ENCODE results near the gene CLDND1. TPM values are rescaled to one million over a fixed set of nuclear protein-coding genes. Genes with fewer than 3 reads are reported as not detected.

CLDND1 gene
- total and polyA plus RNA-seq, 5 experiments from 2014 or later: 41.9 to 176 (median 78.4) TPM

- H3K36me3 Mint-ChIP-seq: no peaks in the 10 kb centered on the region
- H3K27ac Mint-ChIP-seq: no peak overlapping the region
- H3K27me3 Mint-ChIP-seq: no peaks in the 10 kb centered on the region
- POLR2A ChIA-PET: interaction anchor here (0.5 kb wide), 1 partner anchor 10 kb away, joined by 8 read pairs; no protein-coding TSS in a partner anchor
- H3K4me3 Mint-ChIP-seq: no peak overlapping the region
- ATAC-seq (no peak), DNase-seq (no peak)
- no peaks in the 10 kb centered on the region for H3K9me3 Mint-ChIP-seq
- peaks cover 0 to 4% (median 0%) of the 10 kb centered on the region in 4 donors for H3K4me1 Mint-ChIP-seq
These were observed 7.3 kb upstream of the CLDND1 start for GRCh38 chr3:98529856-98530459.

DNA sequence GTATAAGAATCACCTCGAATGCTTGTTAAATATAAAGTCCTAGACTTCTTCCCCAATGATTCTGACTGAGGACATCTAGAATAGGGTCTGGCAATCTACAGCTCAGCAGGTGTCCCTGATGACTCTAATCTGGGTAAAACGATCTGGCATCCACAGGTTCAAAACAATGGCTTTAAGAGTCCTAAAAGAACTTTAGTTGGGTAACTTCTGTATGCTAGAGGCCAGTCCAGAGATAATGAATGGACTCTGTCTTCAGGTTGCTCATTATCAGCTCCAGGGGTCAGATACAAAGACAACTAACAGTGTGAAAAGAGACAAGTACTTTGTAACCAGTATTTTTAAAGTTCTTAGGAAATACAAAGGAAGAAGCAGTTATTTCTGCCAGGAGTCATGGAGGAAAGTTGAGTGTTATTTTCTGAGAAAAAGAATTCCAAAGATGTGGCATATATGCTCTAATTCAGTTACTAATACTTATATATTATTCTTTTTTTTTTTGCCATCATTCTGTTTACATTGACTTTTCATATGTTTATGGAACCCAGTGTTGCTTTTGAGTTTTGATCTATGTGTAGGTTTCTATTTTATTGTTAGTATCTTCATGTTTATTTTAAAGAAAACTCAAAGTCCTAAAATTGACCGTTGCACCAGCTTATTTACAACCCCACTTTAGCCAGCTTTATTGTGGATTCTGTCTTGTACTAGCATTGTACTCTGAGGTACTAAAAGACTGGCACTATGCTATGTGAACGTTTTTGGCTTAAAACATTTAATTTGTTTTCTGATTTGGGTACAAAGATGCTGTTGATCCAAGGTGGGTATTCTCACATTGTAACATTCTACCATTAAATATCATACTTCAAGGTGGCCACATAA lies 6.0 kb upstream of the CLDND1 start:
- DNase-seq (no peak), ATAC-seq (no peak)
- no peak overlapping the region for H3K27ac Mint-ChIP-seq
- H3K4me3 Mint-ChIP-seq: no peak overlapping the region
- no peaks in the 10 kb centered on the region for H3K9me3 Mint-ChIP-seq
- H3K4me1 Mint-ChIP-seq: peaks cover 0 to 4% (median 0%) of the 10 kb centered on the region in 4 donors
- POLR2A ChIA-PET: no interaction called here
- H3K36me3 Mint-ChIP-seq: no peaks in the 10 kb centered on the region
- H3K27me3 Mint-ChIP-seq: no peaks in the 10 kb centered on the region

DNA sequence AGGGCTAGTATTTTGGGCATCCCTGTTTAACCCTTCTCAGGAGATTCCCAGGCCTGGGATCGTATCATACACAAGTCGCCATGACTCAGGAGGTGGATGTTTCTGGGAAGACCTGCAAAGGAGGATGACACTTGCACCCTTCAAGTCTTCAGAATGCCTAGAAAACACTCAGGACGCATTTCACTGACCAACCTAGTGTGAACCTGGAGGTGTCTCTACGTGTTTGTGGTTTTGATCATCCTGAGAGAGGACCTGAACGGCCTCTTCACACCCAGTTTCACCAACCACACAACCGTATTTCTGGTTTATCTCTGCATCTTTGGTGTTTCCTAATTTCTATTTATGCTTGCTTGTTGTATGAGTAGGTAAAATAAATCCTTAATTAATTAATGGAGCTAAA lies 2.8 kb upstream of the CLDND1 start:
- Mint-ChIP-seq H3K36me3 (peaks cover 0 to 5% (median 4%) of the 10 kb centered on the region in 3 donors), H3K27me3 (no peaks in the 10 kb centered on the region), H3K27ac (no peak overlapping the region), H3K9me3 (no peaks in the 10 kb centered on the region), H3K4me1 (peaks cover 10 to 28% (median 23%) of the 10 kb centered on the region in 4 donors), H3K4me3 (no peak overlapping the region)
- DNase-seq (no peak), ATAC-seq (no peak)
- POLR2A ChIA-PET: no interaction called here

GRCh38 chr3:98521897-98522543 lies 682 bp downstream of the CLDND1 start:
- Mint-ChIP-seq H3K4me3 (peak overlapping the region; percentile 83 to 98 (median 94)), H3K9me3 (no peaks in the 10 kb centered on the region), H3K36me3 (peaks cover 1 to 33% (median 18%) of the 10 kb centered on the region in 3 donors), H3K4me1 (peaks cover 24 to 54% (median 47%) of the 10 kb centered on the region in 4 donors), H3K27me3 (no peaks in the 10 kb centered on the region), H3K27ac (peak overlapping the region; percentile 76 to 99 (median 93))
- POLR2A ChIA-PET: interaction anchor here (1.0 to 3.4 kb wide), 9 partner anchors 7 to 1739 kb away, joined by 3 to 56 read pairs (median 5); partner anchors contain the start of genes CPOX, DCBLD2 and TBC1D23
- peak; percentile 32 to 41 for ATAC-seq
- peak in 9 of 10 donors; percentile 1 to 65 (median 29) for DNase-seq

- DNase-seq (no peak), ATAC-seq (no peak)
- Mint-ChIP-seq H3K9me3 (no peaks in the 10 kb centered on the region), H3K4me1 (peaks cover 24 to 57% (median 52%) of the 10 kb centered on the region in 4 donors), H3K27ac (peak overlapping the region in 9 of 10 donors; percentile 16 to 89 (median 57)), H3K27me3 (no peaks in the 10 kb centered on the region), H3K36me3 (peaks cover 11 to 54% (median 27%) of the 10 kb centered on the region in 3 donors), H3K4me3 (peak overlapping the region in 8 of 10 donors; percentile 3 to 75 (median 48))
- POLR2A ChIA-PET: no interaction called here
These were observed 3.4 kb downstream of the CLDND1 start for GRCh38 chr3:98519351-98519750.

DNA sequence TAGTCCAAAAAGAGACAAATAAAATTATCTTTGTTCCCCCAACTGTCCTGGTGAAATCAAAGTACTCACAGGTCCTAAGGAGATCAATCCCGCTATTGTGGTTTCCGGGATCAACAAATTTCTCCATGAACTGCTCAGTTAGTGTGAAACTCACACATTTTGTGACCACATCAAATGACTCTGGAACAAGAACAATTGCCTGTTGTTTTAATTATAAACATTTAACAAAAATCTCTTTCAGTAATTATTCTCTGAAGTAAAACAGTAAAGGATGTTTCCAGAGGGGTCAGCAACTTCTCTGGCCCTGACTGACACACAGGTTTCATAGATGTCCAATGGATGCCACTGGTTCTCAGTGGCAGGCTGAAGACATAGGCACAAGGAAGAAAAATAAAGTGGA lies 3.9 kb downstream of the CLDND1 start:
- Mint-ChIP-seq H3K9me3 (no peaks in the 10 kb centered on the region), H3K27me3 (no peaks in the 10 kb centered on the region), H3K4me1 (peaks cover 24 to 57% (median 52%) of the 10 kb centered on the region in 4 donors), H3K27ac (peak overlapping the region in 5 of 10 donors; percentile 4 to 81 (median 62)), H3K36me3 (peaks cover 11 to 58% (median 30%) of the 10 kb centered on the region in 3 donors), H3K4me3 (peak overlapping the region in 2 of 10 donors; percentile 15 to 49)
- POLR2A ChIA-PET: no interaction called here
- ATAC-seq (no peak), DNase-seq (no peak)

DNA sequence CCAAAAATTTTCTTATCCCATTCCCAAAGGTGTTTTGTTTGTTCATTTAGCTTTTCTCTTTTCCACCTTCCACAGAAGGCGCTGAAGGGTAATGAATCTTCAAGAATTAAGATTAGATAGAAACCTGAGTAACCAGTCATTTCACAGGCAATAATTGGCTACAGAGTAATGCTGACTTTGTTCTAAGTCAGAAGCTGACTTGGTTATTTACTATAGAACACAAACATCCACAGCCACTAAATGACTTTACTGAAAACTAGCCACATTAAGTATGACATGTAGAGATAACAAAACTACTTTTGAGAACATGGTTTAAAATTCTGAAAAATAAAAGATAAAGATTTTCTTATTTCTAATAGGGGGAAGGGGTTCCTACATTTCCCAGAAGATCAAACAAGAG lies 7.8 kb downstream of the CLDND1 start:
- Mint-ChIP-seq H3K36me3 (peaks cover 11 to 81% (median 54%) of the 10 kb centered on the region in 3 donors), H3K4me3 (no peak overlapping the region), H3K4me1 (peaks cover 14 to 34% (median 30%) of the 10 kb centered on the region in 4 donors), H3K27me3 (no peaks in the 10 kb centered on the region), H3K9me3 (peaks cover 0 to 2% (median 0%) of the 10 kb centered on the region in 9 donors), H3K27ac (peak overlapping the region in 1 of 10 donors; percentile 44)
- no peak for DNase-seq
- POLR2A ChIA-PET: interaction anchor here (1.0 kb wide), 1 partner anchor 8 kb away, joined by 6 read pairs; the partner anchor contains the start of gene CLDND1
- ATAC-seq: no peak

GRCh38 chr3:98513736-98514135 lies 9.0 kb downstream of the CLDND1 start:
- POLR2A ChIA-PET: no interaction called here
- Mint-ChIP-seq H3K36me3 (peaks cover 11 to 72% (median 50%) of the 10 kb centered on the region in 3 donors), H3K4me1 (peaks cover 6 to 25% (median 18%) of the 10 kb centered on the region in 4 donors), H3K9me3 (peaks cover 0 to 2% (median 0%) of the 10 kb centered on the region in 9 donors), H3K4me3 (no peak overlapping the region), H3K27ac (peak overlapping the region in 1 of 10 donors; percentile 34), H3K27me3 (no peaks in the 10 kb centered on the region)
- ATAC-seq (no peak), DNase-seq (no peak)

GRCh38 chr3:98513091-98513511 lies 9.6 kb downstream of the CLDND1 start:
- no peak overlapping the region for H3K4me3 Mint-ChIP-seq
- peaks cover 11 to 72% (median 52%) of the 10 kb centered on the region in 3 donors for H3K36me3 Mint-ChIP-seq
- H3K27me3 Mint-ChIP-seq: no peaks in the 10 kb centered on the region
- ATAC-seq: no peak
- no peak overlapping the region for H3K27ac Mint-ChIP-seq
- no peak for DNase-seq
- H3K4me1 Mint-ChIP-seq: peaks cover 3 to 21% (median 15%) of the 10 kb centered on the region in 4 donors
- POLR2A ChIA-PET: no interaction called here
- H3K9me3 Mint-ChIP-seq: peaks cover 0 to 2% (median 0%) of the 10 kb centered on the region in 9 donors

- H3K4me3 Mint-ChIP-seq: no peak overlapping the region
- H3K27ac Mint-ChIP-seq: no peak overlapping the region
- peaks cover 0 to 2% (median 0%) of the 10 kb centered on the region in 9 donors for H3K9me3 Mint-ChIP-seq
- H3K36me3 Mint-ChIP-seq: peaks cover 11 to 73% (median 55%) of the 10 kb centered on the region in 3 donors
- peaks cover 2 to 17% (median 13%) of the 10 kb centered on the region in 4 donors for H3K4me1 Mint-ChIP-seq
- no peak for ATAC-seq
- DNase-seq: no peak
- H3K27me3 Mint-ChIP-seq: no peaks in the 10 kb centered on the region
- POLR2A ChIA-PET: no interaction called here
These were observed 10.1 kb downstream of the CLDND1 start for GRCh38 chr3:98512576-98512975.

DNA sequence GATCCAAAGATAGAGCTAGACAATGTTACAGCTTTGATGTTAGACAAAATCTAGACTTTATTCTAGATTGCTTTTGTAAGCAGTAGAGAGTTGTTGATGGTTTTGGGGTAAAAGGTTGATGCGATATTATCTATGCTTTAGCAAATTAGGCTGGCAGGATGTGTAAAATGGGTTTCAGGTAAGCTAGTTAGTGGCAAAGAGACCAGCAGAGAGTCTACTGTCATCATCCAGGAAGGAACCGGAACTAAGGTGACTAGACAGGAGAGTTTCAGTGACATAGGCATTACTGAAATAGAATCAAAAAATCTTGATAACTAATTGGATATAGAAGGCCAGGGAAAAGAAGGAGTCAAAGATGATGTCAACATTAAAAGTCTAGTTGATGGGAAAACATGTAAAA lies 14.1 kb downstream of the CLDND1 start:
- ATAC-seq (no peak), DNase-seq (no peak)
- H3K9me3 Mint-ChIP-seq: peaks cover 0 to 2% (median 0%) of the 10 kb centered on the region in 9 donors
- H3K4me1 Mint-ChIP-seq: peaks cover 2 to 14% (median 7%) of the 10 kb centered on the region in 4 donors
- no peak overlapping the region for H3K27ac Mint-ChIP-seq
- peaks cover 4 to 52% (median 47%) of the 10 kb centered on the region in 3 donors for H3K36me3 Mint-ChIP-seq
- no peak overlapping the region for H3K4me3 Mint-ChIP-seq
- POLR2A ChIA-PET: no interaction called here
- H3K27me3 Mint-ChIP-seq: no peaks in the 10 kb centered on the region

DNA sequence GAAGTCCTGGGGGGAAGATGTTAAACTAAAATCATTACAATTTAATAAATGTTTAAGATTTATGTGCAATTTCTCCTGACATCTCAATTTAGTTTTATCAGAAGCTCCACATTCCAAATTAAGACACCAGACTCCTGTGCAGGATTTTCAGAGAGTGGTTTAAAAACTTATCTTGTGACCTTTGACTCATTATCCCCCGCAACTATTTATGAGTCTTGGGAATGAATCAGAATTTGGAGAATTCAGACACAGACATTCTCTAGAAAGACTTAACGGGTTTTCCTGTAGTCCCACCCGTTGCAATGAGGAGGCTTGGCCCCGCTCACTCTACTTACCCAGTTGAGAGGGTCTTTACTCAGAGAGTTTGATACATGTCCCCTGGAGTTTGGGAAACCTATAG lies 18.2 kb downstream of the CLDND1 start:
- Mint-ChIP-seq H3K27ac (no peak overlapping the region), H3K4me1 (peaks cover 1 to 12% (median 3%) of the 10 kb centered on the region in 4 donors), H3K36me3 (peaks cover 4 to 30% (median 27%) of the 10 kb centered on the region in 3 donors), H3K4me3 (no peak overlapping the region), H3K9me3 (no peaks in the 10 kb centered on the region), H3K27me3 (no peaks in the 10 kb centered on the region)
- no peak for DNase-seq
- no peak for ATAC-seq
- POLR2A ChIA-PET: no interaction called here

Measured in naive thymus-derived CD8-positive, alpha-beta T cell (primary cell).